Dermis blood vessel endothelial cell (primary cell): ENCODE results near the gene RFX8. TPM values are rescaled to one million over a fixed set of nuclear protein-coding genes. Genes with fewer than 3 reads are reported as not detected.
"Not testable (repeated sequence)": the region's sequence is repeated elsewhere in the genome, so short reads cannot be mapped to it uniquely, and the experiment has no call there.

Experiments
- DNase-seq: peaks from one replicate; pipeline ENCODE4 v3.0.0; 2010
- total RNA-seq: library from RNA; depleted of rRNA; stranded (reverse); fragments of >200 nt; gene quantifications from 2 replicates; pipeline ENCODE4 v1.2.3, GENCODE V29; 2014

RFX8 gene
- total RNA-seq: 0.51 and 0.60 TPM in 2 replicates

- peak; percentile 26 for DNase-seq
These were observed at the start of gene RFX8 for GRCh38 chr2:101474731-101475384. Gene RFX8 (minus strand): TSS chr2:101475112. CDS start chr2:101466848, 8,264 bp downstream.

GRCh38 chr2:101521487-101521886, 46.6 kb upstream of the RFX8 start:
- no peak for DNase-seq

- peak; percentile 92 for DNase-seq
These were observed 45.3 kb upstream of the RFX8 start for GRCh38 chr2:101520246-101520645.

- peak; percentile 77 for DNase-seq
These were observed 43.9 kb upstream of the RFX8 start for GRCh38 chr2:101518578-101519492.

GRCh38 chr2:101517758-101518271, 42.9 kb upstream of the RFX8 start:
- DNase-seq: peak; percentile 57

GRCh38 chr2:101516823-101517690, 42.1 kb upstream of the RFX8 start:
- peak; percentile 88 for DNase-seq

GRCh38 chr2:101516349-101516748, 41.4 kb upstream of the RFX8 start:
- no peak for DNase-seq

- DNase-seq: peak; percentile 67
These were observed 40.6 kb upstream of the RFX8 start for GRCh38 chr2:101515477-101515876.

- no peak for DNase-seq
These were observed 38.1 kb upstream of the RFX8 start for GRCh38 chr2:101512993-101513392.

GRCh38 chr2:101511381-101511780, 36.5 kb upstream of the RFX8 start:
- DNase-seq: no peak

GRCh38 chr2:101509499-101510284, 34.8 kb upstream of the RFX8 start:
- no peak for DNase-seq

- DNase-seq: no peak
These were observed 33.7 kb upstream of the RFX8 start for GRCh38 chr2:101508636-101509035.

GRCh38 chr2:101505276-101505675, 30.4 kb upstream of the RFX8 start:
- DNase-seq: not testable (repeated sequence)

GRCh38 chr2:101504744-101505143, 29.8 kb upstream of the RFX8 start:
- DNase-seq: not testable (repeated sequence)

- DNase-seq: no peak
These were observed 27.2 kb upstream of the RFX8 start for GRCh38 chr2:101502095-101502494.

- no peak for DNase-seq
These were observed 26.5 kb upstream of the RFX8 start for GRCh38 chr2:101501443-101501842.

GRCh38 chr2:101500860-101501259, 25.9 kb upstream of the RFX8 start:
- no peak for DNase-seq

GRCh38 chr2:101500180-101500579, 25.3 kb upstream of the RFX8 start:
- DNase-seq: no peak

GRCh38 chr2:101496279-101496678, 21.4 kb upstream of the RFX8 start:
- no peak for DNase-seq

GRCh38 chr2:101492936-101493473, 18.1 kb upstream of the RFX8 start:
- DNase-seq: no peak

- DNase-seq: no peak
These were observed 12.1 kb upstream of the RFX8 start for GRCh38 chr2:101486994-101487393.
